CD4-positive, alpha-beta memory T cell (primary cell): ENCODE results near the gene PTPRM. TPM values are rescaled to one million over a fixed set of nuclear protein-coding genes. Genes with fewer than 3 reads are reported as not detected.

Experiments
- CTCF ChIA-PET: fragments of 350-600 bp; sonication (Branson Sonifier 250); formaldehyde crosslinking; loops from one replicate; lab custom pipeline; 2021; ENCODE audit warnings: inconsistent platforms; ENCODE audit not compliant: partially characterized antibody; lab: Charles Lee
- POLR2A ChIA-PET: fragments of 350-600 bp; sonication (Branson Sonifier 250); formaldehyde crosslinking; loops from one replicate; lab custom pipeline; 2021; ENCODE audit not compliant: partially characterized antibody; lab: Charles Lee
- DNase-seq, 5 donors: peaks; one replicate each; pipeline versions ENCODE4 v3.0.0 to v3.0.0-alpha.2; 2020 to 2022; ENCODE audit warnings: mixed read lengths in 1 of 5
- H3K27ac ChIP-seq: one replicate; pipeline ENCODE4 v1.7.0; 2013; ENCODE audit warnings: low read depth, low read length
- H3K27me3 ChIP-seq: 2 replicates; pipeline ENCODE4 v1.7.0; 2013; ENCODE audit warnings: mild to moderate bottlenecking, low read length, moderate library complexity; ENCODE audit not compliant: insufficient read depth
- H3K36me3 ChIP-seq: 2 replicates; pipeline ENCODE4 v1.7.0; 2013; ENCODE audit warnings: mild to moderate bottlenecking, low read length, moderate library complexity; ENCODE audit not compliant: insufficient read depth
- H3K4me1 ChIP-seq: 2 replicates; pipeline ENCODE4 v1.7.0; 2013; ENCODE audit warnings: mild to moderate bottlenecking, low read length, moderate library complexity; ENCODE audit not compliant: insufficient read depth
- H3K4me3 ChIP-seq, 2 donors: one replicate each; pipeline ENCODE4 v1.7.0; 2013; ENCODE audit warnings: low read length in 2 of 2, mild to moderate bottlenecking in 1 of 2
- H3K9me3 ChIP-seq, 2 donors: one replicate each; pipeline ENCODE4 v1.7.0; 2013; ENCODE audit warnings: low read length in 2 of 2, control low read depth in 1 of 2; ENCODE audit not compliant: control insufficient read depth in 1 of 2
- H3K27ac Mint-ChIP-seq, 7 donors: one replicate each; pipeline ENCODE4 v1.8.0; 2020 to 2021; ENCODE audit warnings: mixed read lengths in 7 of 7, mild to moderate bottlenecking in 6 of 7, inconsistent platforms in 3 of 7, moderate library complexity in 3 of 7
- H3K27me3 Mint-ChIP-seq, 2 donors: one replicate each; pipeline ENCODE4 v1.8.0; 2020 to 2021; ENCODE audit warnings: mixed read lengths in 2 of 2
- H3K36me3 Mint-ChIP-seq, 2 donors: one replicate each; pipeline ENCODE4 v1.8.0; 2020 to 2021; ENCODE audit warnings: mixed read lengths in 2 of 2, inconsistent platforms in 1 of 2, mild to moderate bottlenecking in 1 of 2
- H3K4me1 Mint-ChIP-seq, 4 donors: one replicate each; pipeline ENCODE4 v1.8.0; 2020 to 2021; ENCODE audit warnings: mixed read lengths in 4 of 4, mild to moderate bottlenecking in 1 of 4
- H3K4me3 Mint-ChIP-seq, 8 donors: one replicate each; pipeline ENCODE4 v1.8.0; 2020 to 2021; ENCODE audit warnings: mixed read lengths in 8 of 8, mild to moderate bottlenecking in 7 of 8, moderate library complexity in 6 of 8, inconsistent platforms in 3 of 8
- H3K9me3 Mint-ChIP-seq, 8 donors: one replicate each; pipeline ENCODE4 v1.8.0; 2020 to 2021; ENCODE audit warnings: mixed read lengths in 8 of 8, mild to moderate bottlenecking in 5 of 8, inconsistent platforms in 3 of 8, moderate library complexity in 1 of 8
- intact Hi-C: fragments of 100-400 bp; cut with micrococcal nuclease; formaldehyde crosslinking; loops from one replicate; pipeline ENCODE4 v1.15.1; 2023
- polyA plus RNA-seq, 2 donors: library from polyadenylated mRNA; unstranded; fragments of 300-500 nt; fragmentation: Illumina TruSeq; gene quantifications; one replicate each; pipeline ENCODE4 v1.2.3, GENCODE V29; 2021
- total RNA-seq, 2 experiments: library from RNA; stranded (reverse); gene quantifications; one replicate each; pipeline ENCODE4 v1.2.3, GENCODE V29; 2021

PTPRM gene
- total and polyA plus RNA-seq, 4 experiments from 2014 or later = 6.7 to 20.1 (median 12.9) TPM

DNA sequence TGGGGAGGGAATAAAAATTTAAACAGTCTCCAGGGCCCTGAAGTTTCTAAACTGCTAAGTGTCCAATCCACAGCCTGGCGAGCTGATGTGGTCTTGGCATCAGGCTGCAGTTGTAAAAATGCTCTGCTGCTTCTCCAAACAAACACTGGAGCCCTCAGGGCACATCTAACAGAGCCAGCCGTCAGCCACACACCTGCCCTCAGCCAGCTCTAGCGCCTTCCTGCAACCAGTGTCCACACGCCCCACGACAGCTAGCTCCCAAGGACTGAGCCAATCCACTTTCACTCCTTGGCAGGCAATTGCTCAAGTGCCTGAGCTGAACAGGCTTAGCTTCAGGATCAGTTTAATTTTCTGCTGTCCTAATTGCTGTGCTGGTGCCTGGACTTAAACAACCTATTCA, 595.7 kb downstream of the PTPRM start:
- no peak for DNase-seq
- Histone ChIP-seq H3K4me3 (no peak overlapping the region), H3K9me3 (no peaks in the 10 kb centered on the region), H3K4me1 (no peaks in the 10 kb centered on the region), H3K27me3 (no peaks in the 10 kb centered on the region), H3K36me3 (no peaks in the 10 kb centered on the region), H3K27ac (no peak overlapping the region)
- H3K27me3 Mint-ChIP-seq = no peaks in the 10 kb centered on the region
- no peak overlapping the region for H3K27ac Mint-ChIP-seq
- H3K4me3 Mint-ChIP-seq = no peak overlapping the region
- no peaks in the 10 kb centered on the region for H3K4me1 Mint-ChIP-seq
- CTCF ChIA-PET = no interaction called here
- no peaks in the 10 kb centered on the region for H3K36me3 Mint-ChIP-seq
- peaks cover 0 to 8% (median 3%) of the 10 kb centered on the region in 8 donors for H3K9me3 Mint-ChIP-seq
- POLR2A ChIA-PET = no interaction called here
- intact Hi-C loops = no loop called here

DNA sequence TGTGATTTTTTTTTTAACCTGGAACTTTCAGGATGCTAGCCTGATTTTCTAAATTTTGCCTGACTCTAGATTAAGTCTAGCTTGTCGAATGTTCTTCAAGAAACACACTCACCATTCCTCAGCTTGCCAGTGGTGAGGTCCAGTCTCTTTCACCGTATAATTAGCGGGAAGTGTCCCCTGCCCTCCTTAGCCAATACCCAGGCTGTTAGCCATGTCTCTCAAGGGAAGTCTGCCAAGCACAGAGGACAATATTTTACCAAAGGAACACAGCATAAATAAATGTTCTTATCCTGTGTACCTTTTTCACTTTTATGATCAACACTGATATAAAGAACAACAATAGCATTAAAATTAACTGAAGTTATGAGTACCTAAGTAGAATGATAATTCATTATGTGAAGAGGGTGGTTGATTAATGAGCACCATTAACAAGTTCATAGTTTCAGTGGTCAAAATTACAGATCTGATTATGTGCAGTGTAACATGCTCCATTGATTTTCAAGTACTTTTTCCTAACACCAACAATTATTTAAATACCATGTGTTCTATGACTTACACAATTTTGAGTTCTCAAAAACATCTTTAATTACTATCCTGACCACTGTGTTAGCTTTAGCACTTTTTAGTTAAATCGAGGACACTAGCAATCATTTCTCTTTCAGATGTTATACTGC, 596.3 kb downstream of the PTPRM start:
- Histone ChIP-seq H3K9me3 (no peaks in the 10 kb centered on the region), H3K36me3 (no peaks in the 10 kb centered on the region), H3K27ac (no peak overlapping the region), H3K4me1 (no peaks in the 10 kb centered on the region), H3K27me3 (no peaks in the 10 kb centered on the region), H3K4me3 (no peak overlapping the region)
- intact Hi-C loops = no loop called here
- POLR2A ChIA-PET = no interaction called here
- Mint-ChIP-seq H3K27ac (no peak overlapping the region), H3K4me1 (no peaks in the 10 kb centered on the region), H3K4me3 (no peak overlapping the region), H3K27me3 (no peaks in the 10 kb centered on the region), H3K9me3 (peaks cover 0 to 2% (median 0%) of the 10 kb centered on the region in 8 donors), H3K36me3 (no peaks in the 10 kb centered on the region)
- no peak for DNase-seq
- CTCF ChIA-PET = no interaction called here

DNA sequence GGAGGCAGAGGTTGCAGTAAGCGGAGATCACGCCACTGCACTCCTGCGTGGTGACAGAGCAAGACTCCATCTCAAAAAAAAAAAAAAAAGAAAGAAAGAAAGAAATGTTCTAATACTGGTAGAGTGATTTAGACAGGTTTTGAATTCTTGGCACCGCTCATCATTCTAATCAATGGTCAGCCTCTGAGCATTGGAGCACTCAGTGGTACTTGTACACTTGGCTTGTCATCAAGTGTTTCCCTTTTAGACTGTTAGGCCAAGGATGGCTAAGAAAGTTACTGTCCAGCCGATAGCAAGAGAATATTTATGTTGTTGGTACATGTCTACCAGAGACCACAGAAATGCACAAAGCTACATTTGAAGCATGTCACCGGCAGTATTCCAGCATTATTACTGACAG, 598.0 kb downstream of the PTPRM start:
- no peaks in the 10 kb centered on the region for H3K27me3 ChIP-seq
- H3K4me3 ChIP-seq = no peak overlapping the region
- DNase-seq = no peak
- H3K4me1 ChIP-seq = no peaks in the 10 kb centered on the region
- ChIA-PET CTCF (no interaction called here), POLR2A (no interaction called here)
- no peaks in the 10 kb centered on the region for H3K9me3 ChIP-seq
- Mint-ChIP-seq H3K27ac (no peak overlapping the region), H3K4me3 (no peak overlapping the region), H3K4me1 (no peaks in the 10 kb centered on the region), H3K27me3 (no peaks in the 10 kb centered on the region), H3K36me3 (no peaks in the 10 kb centered on the region), H3K9me3 (peaks cover 0 to 2% (median 0%) of the 10 kb centered on the region in 8 donors)
- intact Hi-C loops = no loop called here
- no peaks in the 10 kb centered on the region for H3K36me3 ChIP-seq
- no peak overlapping the region for H3K27ac ChIP-seq

DNA sequence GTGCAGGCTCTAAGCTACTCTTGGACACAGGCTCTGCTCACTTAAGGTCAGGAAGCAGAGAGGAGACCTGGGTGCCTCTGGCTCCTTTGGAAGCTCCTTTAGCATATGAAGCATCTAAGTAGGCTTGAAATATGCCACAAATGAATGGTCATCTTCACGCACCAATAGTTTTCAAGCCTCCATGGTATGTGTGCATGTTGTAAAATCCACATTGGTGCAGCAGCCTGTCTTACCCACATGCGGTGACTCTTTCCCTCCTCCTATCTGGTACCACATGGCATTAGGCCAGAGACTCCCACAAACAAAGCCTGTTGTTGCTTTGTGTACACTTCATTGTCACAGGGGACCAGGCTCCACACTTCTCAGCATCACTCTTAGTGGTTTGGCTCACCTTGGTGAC, 599.9 kb downstream of the PTPRM start:
- H3K9me3 Mint-ChIP-seq = peaks cover 0 to 2% (median 0%) of the 10 kb centered on the region in 8 donors
- Histone ChIP-seq H3K9me3 (no peaks in the 10 kb centered on the region), H3K27me3 (no peaks in the 10 kb centered on the region), H3K36me3 (no peaks in the 10 kb centered on the region), H3K4me3 (no peak overlapping the region), H3K27ac (no peak overlapping the region), H3K4me1 (no peaks in the 10 kb centered on the region)
- H3K27me3 Mint-ChIP-seq = no peaks in the 10 kb centered on the region
- no peaks in the 10 kb centered on the region for H3K4me1 Mint-ChIP-seq
- DNase-seq = no peak
- ChIA-PET CTCF (no interaction called here), POLR2A (no interaction called here)
- no peak overlapping the region for H3K27ac Mint-ChIP-seq
- H3K36me3 Mint-ChIP-seq = no peaks in the 10 kb centered on the region
- H3K4me3 Mint-ChIP-seq = no peak overlapping the region
- intact Hi-C loops = no loop called here

DNA sequence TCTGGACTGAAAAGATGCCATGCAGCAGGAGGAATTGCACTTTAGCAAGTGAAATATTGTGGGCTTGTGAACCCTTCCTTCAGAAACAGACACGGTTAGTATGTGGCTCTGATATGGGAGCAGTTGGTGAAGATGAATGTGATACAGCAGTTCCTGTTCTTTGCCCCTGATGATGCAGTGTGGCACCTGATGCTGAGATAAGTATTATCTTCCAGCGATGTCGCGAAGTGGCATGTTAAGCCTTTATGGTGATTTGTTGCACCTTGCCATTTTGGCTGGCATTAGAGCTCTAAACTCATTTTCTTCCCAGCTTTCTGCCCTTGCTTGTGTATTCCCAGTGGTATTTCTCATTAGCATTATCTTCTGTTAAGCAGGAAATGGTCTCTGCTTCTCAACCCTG, 600.6 kb downstream of the PTPRM start:
- Mint-ChIP-seq H3K36me3 (no peaks in the 10 kb centered on the region), H3K27ac (no peak overlapping the region), H3K4me1 (no peaks in the 10 kb centered on the region), H3K9me3 (peaks cover 0 to 2% (median 0%) of the 10 kb centered on the region in 8 donors), H3K27me3 (no peaks in the 10 kb centered on the region), H3K4me3 (no peak overlapping the region)
- no peaks in the 10 kb centered on the region for H3K9me3 ChIP-seq
- intact Hi-C loops = no loop called here
- H3K4me3 ChIP-seq = no peak overlapping the region
- DNase-seq = no peak
- no peak overlapping the region for H3K27ac ChIP-seq
- H3K27me3 ChIP-seq = no peaks in the 10 kb centered on the region
- ChIA-PET CTCF (no interaction called here), POLR2A (no interaction called here)
- no peaks in the 10 kb centered on the region for H3K4me1 ChIP-seq
- no peaks in the 10 kb centered on the region for H3K36me3 ChIP-seq

DNA sequence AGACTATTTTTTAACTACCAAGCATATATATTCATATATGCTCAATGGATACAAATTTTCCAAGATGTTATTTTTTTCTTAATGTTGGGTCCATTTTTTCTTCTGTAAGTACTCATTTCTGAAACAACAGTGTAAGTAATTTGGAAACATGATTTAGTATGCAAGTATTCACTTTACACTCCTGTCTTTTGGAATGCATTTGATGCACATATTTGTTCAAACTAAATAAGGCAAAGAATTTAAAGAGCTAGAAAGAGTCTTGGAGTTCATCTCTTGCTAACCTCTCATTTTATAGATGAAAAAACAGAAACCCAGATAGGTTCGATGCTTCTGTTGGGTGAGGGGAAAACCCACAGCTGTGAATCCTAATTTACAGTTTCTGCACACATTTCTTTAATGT, 602.6 kb downstream of the PTPRM start:
- no peaks in the 10 kb centered on the region for H3K36me3 Mint-ChIP-seq
- POLR2A ChIA-PET = no interaction called here
- no peaks in the 10 kb centered on the region for H3K27me3 ChIP-seq
- H3K9me3 ChIP-seq = no peaks in the 10 kb centered on the region
- H3K4me3 ChIP-seq = no peak overlapping the region
- DNase-seq = no peak
- intact Hi-C loops = no loop called here
- H3K4me3 Mint-ChIP-seq = no peak overlapping the region
- H3K27ac Mint-ChIP-seq = no peak overlapping the region
- H3K9me3 Mint-ChIP-seq = no peaks in the 10 kb centered on the region
- no peaks in the 10 kb centered on the region for H3K4me1 ChIP-seq
- no peaks in the 10 kb centered on the region for H3K4me1 Mint-ChIP-seq
- H3K36me3 ChIP-seq = no peaks in the 10 kb centered on the region
- no peaks in the 10 kb centered on the region for H3K27me3 Mint-ChIP-seq
- H3K27ac ChIP-seq = no peak overlapping the region
- CTCF ChIA-PET = no interaction called here

DNA sequence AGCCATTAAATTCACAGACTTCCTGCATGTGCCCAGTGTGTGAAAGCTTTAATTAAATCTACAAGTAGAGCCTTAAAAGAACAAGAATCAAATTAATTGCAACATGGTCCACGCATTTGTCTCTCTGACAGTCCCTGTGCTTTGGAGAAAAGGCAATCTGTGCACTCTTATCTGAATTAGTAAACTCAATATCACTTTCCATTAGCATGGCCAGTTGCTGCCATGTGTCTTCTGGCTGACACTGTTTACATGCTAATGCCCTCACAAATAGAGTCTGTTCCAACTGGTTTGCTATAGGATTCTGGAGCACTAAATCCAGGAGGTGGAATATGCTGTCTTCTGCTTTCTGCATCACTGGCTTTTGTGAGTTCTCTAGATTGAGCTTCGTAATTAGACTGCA, 607.7 kb downstream of the PTPRM start:
- Histone ChIP-seq H3K36me3 (no peaks in the 10 kb centered on the region), H3K27ac (no peak overlapping the region), H3K27me3 (no peaks in the 10 kb centered on the region), H3K9me3 (no peaks in the 10 kb centered on the region), H3K4me1 (no peaks in the 10 kb centered on the region), H3K4me3 (no peak overlapping the region)
- Mint-ChIP-seq H3K9me3 (peaks cover 0 to 15% (median under 1%) of the 10 kb centered on the region in 8 donors), H3K27ac (no peak overlapping the region), H3K27me3 (no peaks in the 10 kb centered on the region), H3K4me1 (no peaks in the 10 kb centered on the region), H3K4me3 (no peak overlapping the region), H3K36me3 (peaks cover 0 to 1% of the 10 kb centered on the region in 2 donors)
- ChIA-PET POLR2A (no interaction called here), CTCF (no interaction called here)
- DNase-seq = no peak
- intact Hi-C loops = no loop called here
